SK-N-SH (cell line): ENCODE data around the gene CPSF4. TPM values are rescaled to one million over a fixed set of nuclear protein-coding genes. Genes with fewer than 3 reads are reported as not detected.
A peak's percentile ranks its signal among the peaks of the same experiment; 100 is the strongest.

ENCODE experiments used
- CTCF ChIA-PET: fragments of 300-600, 350-600 bp; formaldehyde crosslinking; extraction: SDS; loops from one replicate; lab custom pipeline; 2021; lab: Yijun Ruan, JAX
- POLR2A ChIA-PET: fragments of 350-600 bp; sonication (Branson Sonifier 250); formaldehyde crosslinking; extraction: SDS; loops from one replicate; lab custom pipeline; 2020; ENCODE audit warnings: antibody characterized with exemption, inconsistent platforms; lab: Yijun Ruan, JAX
- DNase-seq: peaks from one replicate; pipeline ENCODE4 v3.0.0; 2012
- H2AFZ ChIP-seq: fragments of 200-600 bp; sonication (generic); 2 replicates; pipeline ENCODE4 v1.8.1; 2016; ENCODE audit warnings: antibody characterized with exemption, mild to moderate bottlenecking, low read depth
- H3F3A ChIP-seq: fragments of 200-600 bp; sonication (generic); replicated peaks from 2 replicates; pipeline ENCODE3; 2016; ENCODE audit warnings: antibody characterized with exemption, mild to moderate bottlenecking; ENCODE audit not compliant: insufficient read depth
- H3K27ac ChIP-seq, 2 experiments: fragments of 200-500 bp in 1 of 2; fragments of 200-600 bp in 1 of 2; sonication (Bioruptor generic) in 1 of 2; sonication (generic), shearing (Covaris generic) in 1 of 2; 2 replicates each; pipeline versions ENCODE4 v1.5.1 to v1.6.1; 2014 to 2016; ENCODE audit warnings: low read depth in 2 of 2, inconsistent platforms in 1 of 2, low read length in 1 of 2, mild to moderate bottlenecking in 1 of 2, mixed read lengths in 1 of 2
- H3K27me3 ChIP-seq: fragments of 200-600 bp; sonication (generic), shearing (Covaris generic); 2 replicates; pipeline ENCODE4 v1.6.1; 2016; ENCODE audit warnings: mixed run types; ENCODE audit not compliant: insufficient read depth
- H3K36me3 ChIP-seq, 2 experiments: fragments of 200-500 bp in 1 of 2; fragments of 200-600 bp in 1 of 2; sonication (Bioruptor generic) in 1 of 2; sonication (generic) in 1 of 2; replicated peaks in 1 of 2; 2 replicates each; pipeline versions ENCODE3 to v1.5.1; 2014 to 2016; ENCODE audit warnings: low read length in 1 of 2, mild to moderate bottlenecking in 1 of 2; ENCODE audit not compliant: insufficient read depth in 2 of 2, control insufficient read depth in 1 of 2
- H3K4me1 ChIP-seq, 2 experiments: fragments of 200-500 bp in 1 of 2; fragments of 200-600 bp in 1 of 2; sonication (Bioruptor generic) in 1 of 2; sonication (generic), shearing (Covaris generic) in 1 of 2; 2 replicates each; pipeline versions ENCODE4 v1.5.1 to v1.6.1; 2014 to 2016; ENCODE audit warnings: low read depth in 1 of 2, low read length in 1 of 2, mixed run types in 1 of 2; ENCODE audit not compliant: insufficient read depth in 2 of 2, control insufficient read depth in 1 of 2
- H3K4me2 ChIP-seq: fragments of 200-600 bp; sonication (generic), shearing (Covaris generic); 2 replicates; pipeline ENCODE4 v1.6.1; 2017; ENCODE audit warnings: mixed run types
- H3K4me3 ChIP-seq, 2 experiments: fragments of 200-500 bp in 1 of 2; fragments of 200-600 bp in 1 of 2; sonication (Bioruptor generic) in 1 of 2; sonication (generic), shearing (Covaris generic) in 1 of 2; 2 replicates each; pipeline versions ENCODE4 v1.5.1 to v1.8.1; 2014 to 2016; ENCODE audit warnings: low read depth in 2 of 2, inconsistent platforms in 1 of 2, low read length in 1 of 2, mild to moderate bottlenecking in 1 of 2, mixed read lengths in 1 of 2, moderate library complexity in 1 of 2
- H3K79me2 ChIP-seq: fragments of 200-600 bp; sonication (generic); 2 replicates; pipeline ENCODE4 v1.8.1; 2017; ENCODE audit warnings: mild to moderate bottlenecking; ENCODE audit not compliant: insufficient read depth
- H3K9ac ChIP-seq: fragments of 200-600 bp; sonication (generic); 2 replicates; pipeline ENCODE4 v1.6.1; 2017; ENCODE audit warnings: mixed run types
- H3K9me2 ChIP-seq: fragments of 200-600 bp; sonication (generic); 2 replicates; pipeline ENCODE4 v1.6.1; 2017; ENCODE audit warnings: mixed run types
- H3K9me3 ChIP-seq: fragments of 200-600 bp; sonication (generic); 2 replicates; pipeline ENCODE4 v1.6.1; 2017; ENCODE audit warnings: mixed run types, mild to moderate bottlenecking, moderate library complexity
- H4K20me1 ChIP-seq: fragments of 200-600 bp; sonication (generic); 2 replicates; pipeline ENCODE4 v1.6.1; 2017; ENCODE audit warnings: mild to moderate bottlenecking, mixed run types; ENCODE audit not compliant: insufficient read depth
- CHD2 ChIP-seq: fragments of 150-350 bp; IDR thresholded peaks from 2 replicates; pipeline ENCODE4 v1.6.1; 2018; ENCODE audit warnings: low read length; ENCODE audit not compliant: partially characterized antibody
- ELF1 ChIP-seq: IDR thresholded peaks from 2 replicates; pipeline ENCODE4 v1.4.0; 2012
- EP300 ChIP-seq, 2 experiments: IDR thresholded peaks; 2 replicates each; pipeline versions ENCODE4 v1.4.0 to v1.6.1; 2012; ENCODE audit warnings: borderline replicate concordance in 1 of 2, low read depth in 1 of 2, low read length in 1 of 2
- GABPA ChIP-seq: IDR thresholded peaks from 2 replicates; pipeline ENCODE4 v1.4.0; 2012; ENCODE audit warnings: low read depth, mild to moderate bottlenecking
- JUND ChIP-seq: IDR thresholded peaks from 2 replicates; pipeline ENCODE4 v1.4.0; 2012
- MEF2A ChIP-seq: IDR thresholded peaks from 2 replicates; pipeline ENCODE4 v1.4.0; 2012; ENCODE audit warnings: low read depth, borderline replicate concordance
- NFIC ChIP-seq: IDR thresholded peaks from 2 replicates; pipeline ENCODE4 v1.4.0; 2012; ENCODE audit warnings: borderline replicate concordance
- NRF1 ChIP-seq: IDR thresholded peaks from 2 replicates; pipeline ENCODE4 v1.6.1; 2012; ENCODE audit warnings: low read depth, mild to moderate bottlenecking, low read length
- POLR2AphosphoS5 ChIP-seq: IDR thresholded peaks from 2 replicates; pipeline ENCODE4 v1.6.1; 2012; ENCODE audit warnings: low read depth, low read length
- RAD21 ChIP-seq: IDR thresholded peaks from 2 replicates; pipeline ENCODE4 v1.6.1; 2012; ENCODE audit warnings: mild to moderate bottlenecking, low read length
- RCOR1 ChIP-seq: fragments of 150-350 bp; IDR thresholded peaks from 2 replicates; pipeline ENCODE4 v1.6.1; 2017; ENCODE audit warnings: antibody characterized with exemption, low read length
- SMC3 ChIP-seq: IDR thresholded peaks from 2 replicates; pipeline ENCODE4 v1.6.1; 2012; ENCODE audit warnings: low read depth, low read length, improper control_type of control experiment
- TCF12 ChIP-seq: IDR thresholded peaks from 2 replicates; pipeline ENCODE4 v1.4.0; 2012
- TEAD4 ChIP-seq: IDR thresholded peaks from 2 replicates; pipeline ENCODE4 v1.4.0; 2012; ENCODE audit warnings: mild to moderate bottlenecking, borderline replicate concordance; ENCODE audit not compliant: insufficient read depth
- YY1 ChIP-seq: IDR thresholded peaks from 2 replicates; pipeline ENCODE4 v1.4.0; 2012; ENCODE audit warnings: low read depth, mild to moderate bottlenecking
- WGBS: methylation state at CpG from one replicate; pipeline ENCODE4 v1.1.6; 2017; ENCODE audit warnings: low lambda C conversion rate; 5-methylcytosine and 5-hydroxymethylcytosine counted together
- polyA plus RNA-seq, 3 experiments: library from polyadenylated mRNA; depleted of rRNA; stranded (reverse); fragments of >200 nt; gene quantifications; 2 replicates each; pipeline ENCODE4 v1.2.3, GENCODE V29; 2012
- TF ChIP-seq, protein P1 (sequence below): fragments of 200-600 bp; sonication (generic); IDR thresholded peaks from 2 replicates; pipeline ENCODE4 v1.6.1; 2017; ENCODE audit warnings: antibody characterized with exemption, mild to moderate bottlenecking, moderate library complexity
- TF ChIP-seq, protein P2 (sequence below): fragments of 150-350 bp; IDR thresholded peaks from 2 replicates; pipeline ENCODE4 v1.6.1; 2017; ENCODE audit warnings: antibody characterized with exemption, low read length, low read depth, borderline replicate concordance
- TF ChIP-seq, protein P3 (sequence below): IDR thresholded peaks from 2 replicates; pipeline ENCODE4; 2012
- TF ChIP-seq, protein P4 (sequence below): fragments of 150-350 bp; IDR thresholded peaks from 2 replicates; pipeline ENCODE4 v1.6.1; 2016; ENCODE audit warnings: mild to moderate bottlenecking, low read depth, low read length

Gene CPSF4
- polyA plus RNA-seq, 1 of the 3 experiments (the other 2 are of a cell fraction), result 101 TPM

DNA sequence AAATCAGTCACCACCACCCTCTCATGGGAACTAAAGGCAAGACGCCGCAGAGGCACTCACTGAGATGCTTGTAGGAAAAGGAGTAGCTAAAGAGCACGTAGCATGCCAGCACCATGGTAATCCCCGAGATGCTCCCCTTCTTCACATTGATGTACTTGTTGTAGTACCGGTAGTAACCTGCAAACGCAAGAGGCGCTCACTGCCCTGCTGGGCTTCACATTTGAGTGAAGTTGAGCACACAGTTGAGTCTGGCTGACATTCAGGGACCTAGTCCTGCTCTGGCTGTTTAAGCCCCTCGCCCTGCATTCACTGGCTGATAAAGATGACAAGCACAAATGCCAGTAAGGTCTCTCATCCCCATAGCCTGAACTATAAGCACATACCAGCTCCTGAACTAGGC is 20.3 kb downstream of the CPSF4 start:
- Histone ChIP-seq H3K4me2 (no peak overlapping the region), H3K9me3 (no peaks in the 10 kb centered on the region), H4K20me1 (peaks cover 56% of the 10 kb centered on the region), H3K27ac (no peak overlapping the region), H3K36me3 (peaks cover 46 to 75% of the 10 kb centered on the region in 2 experiments), H3K27me3 (no peaks in the 10 kb centered on the region), H2AFZ (no peak overlapping the region), H3K79me2 (peaks cover 81% of the 10 kb centered on the region), H3K9me2 (no peaks in the 10 kb centered on the region), H3K9ac (no peak overlapping the region), H3K4me3 (no peak overlapping the region), H3F3A (peaks cover 34% of the 10 kb centered on the region), H3K4me1 (peaks cover 0 to 2% of the 10 kb centered on the region in 2 experiments; a peak in 1 of 4 replicates)
- CTCF ChIA-PET, result interaction anchor here (1.3 kb wide), 1 partner anchor 9 kb away, joined by 6 read pairs; no protein-coding TSS in a partner anchor
- 92% methylated on average over 8 of the region's 8 CpGs for WGBS
- TF ChIP-seq JUND (no peak), RAD21 (peak; percentile 31), POLR2AphosphoS5 (no peak)
- TF ChIP-seq, protein P1, sequence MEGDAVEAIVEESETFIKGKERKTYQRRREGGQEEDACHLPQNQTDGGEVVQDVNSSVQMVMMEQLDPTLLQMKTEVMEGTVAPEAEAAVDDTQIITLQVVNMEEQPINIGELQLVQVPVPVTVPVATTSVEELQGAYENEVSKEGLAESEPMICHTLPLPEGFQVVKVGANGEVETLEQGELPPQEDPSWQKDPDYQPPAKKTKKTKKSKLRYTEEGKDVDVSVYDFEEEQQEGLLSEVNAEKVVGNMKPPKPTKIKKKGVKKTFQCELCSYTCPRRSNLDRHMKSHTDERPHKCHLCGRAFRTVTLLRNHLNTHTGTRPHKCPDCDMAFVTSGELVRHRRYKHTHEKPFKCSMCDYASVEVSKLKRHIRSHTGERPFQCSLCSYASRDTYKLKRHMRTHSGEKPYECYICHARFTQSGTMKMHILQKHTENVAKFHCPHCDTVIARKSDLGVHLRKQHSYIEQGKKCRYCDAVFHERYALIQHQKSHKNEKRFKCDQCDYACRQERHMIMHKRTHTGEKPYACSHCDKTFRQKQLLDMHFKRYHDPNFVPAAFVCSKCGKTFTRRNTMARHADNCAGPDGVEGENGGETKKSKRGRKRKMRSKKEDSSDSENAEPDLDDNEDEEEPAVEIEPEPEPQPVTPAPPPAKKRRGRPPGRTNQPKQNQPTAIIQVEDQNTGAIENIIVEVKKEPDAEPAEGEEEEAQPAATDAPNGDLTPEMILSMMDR, result peak; percentile 54
- DNase-seq, result no peak
- POLR2A ChIA-PET, result interaction anchor here (0.6 kb wide), 1 partner anchor 37 kb away, joined by 3 read pairs; no protein-coding TSS in a partner anchor

DNA sequence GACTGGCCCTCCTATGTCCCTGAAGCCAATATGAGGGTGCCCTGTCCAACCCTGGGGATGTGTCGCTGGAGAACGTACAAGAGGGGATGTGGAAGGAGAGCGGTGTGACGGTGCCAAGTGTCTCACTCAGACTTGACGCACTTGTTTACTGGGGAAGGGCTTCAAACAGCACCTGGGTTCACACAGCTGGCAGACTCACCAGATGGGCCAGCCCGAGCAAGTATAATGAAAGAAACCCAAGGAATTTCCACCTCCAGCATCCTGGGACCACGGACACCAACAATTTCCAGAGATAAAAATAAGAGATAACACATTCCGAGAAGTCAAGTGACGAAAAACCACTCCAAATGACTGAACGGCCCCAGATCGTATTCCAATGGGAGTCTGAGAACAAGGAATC is 21.9 kb downstream of the CPSF4 start:
- Histone ChIP-seq H3F3A (peaks cover 33% of the 10 kb centered on the region), H3K27me3 (no peaks in the 10 kb centered on the region), H3K4me3 (no peak overlapping the region), H3K36me3 (peaks cover 46 to 62% of the 10 kb centered on the region in 2 experiments), H3K9ac (no peak overlapping the region), H3K79me2 (peaks cover 96% of the 10 kb centered on the region), H2AFZ (no peak overlapping the region), H3K4me1 (peaks cover 4 to 8% of the 10 kb centered on the region in 2 experiments; a peak in 2 of 4 replicates), H3K4me2 (no peak overlapping the region), H4K20me1 (peaks cover 53% of the 10 kb centered on the region), H3K9me2 (no peaks in the 10 kb centered on the region), H3K27ac (no peak overlapping the region), H3K9me3 (no peaks in the 10 kb centered on the region)
- CTCF ChIA-PET, result interaction anchor here (0.9 to 1.2 kb wide), 3 partner anchors 11 to 155 kb away, joined by 3 read pairs; no protein-coding TSS in a partner anchor
- POLR2A ChIA-PET, result no interaction called here
- DNase-seq, result no peak
- TF ChIP-seq ELF1 (no peak), NRF1 (no peak), RCOR1 (no peak), NFIC (no peak), TCF12 (no peak), GABPA (no peak), TEAD4 (no peak), SMC3 (no peak), EP300 (IDR thresholded peaks at IDR 0.05; ENCODE audit: borderline replicate concordance in 1 of 2, low read depth in 1 of 2, low read length in 1 of 2) (no peak), CHD2 (no peak), MEF2A (no peak), YY1 (no peak)
- TF ChIP-seq, protein P2, sequence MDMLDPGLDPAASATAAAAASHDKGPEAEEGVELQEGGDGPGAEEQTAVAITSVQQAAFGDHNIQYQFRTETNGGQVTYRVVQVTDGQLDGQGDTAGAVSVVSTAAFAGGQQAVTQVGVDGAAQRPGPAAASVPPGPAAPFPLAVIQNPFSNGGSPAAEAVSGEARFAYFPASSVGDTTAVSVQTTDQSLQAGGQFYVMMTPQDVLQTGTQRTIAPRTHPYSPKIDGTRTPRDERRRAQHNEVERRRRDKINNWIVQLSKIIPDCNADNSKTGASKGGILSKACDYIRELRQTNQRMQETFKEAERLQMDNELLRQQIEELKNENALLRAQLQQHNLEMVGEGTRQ, result no peak
- TF ChIP-seq, protein P3, sequence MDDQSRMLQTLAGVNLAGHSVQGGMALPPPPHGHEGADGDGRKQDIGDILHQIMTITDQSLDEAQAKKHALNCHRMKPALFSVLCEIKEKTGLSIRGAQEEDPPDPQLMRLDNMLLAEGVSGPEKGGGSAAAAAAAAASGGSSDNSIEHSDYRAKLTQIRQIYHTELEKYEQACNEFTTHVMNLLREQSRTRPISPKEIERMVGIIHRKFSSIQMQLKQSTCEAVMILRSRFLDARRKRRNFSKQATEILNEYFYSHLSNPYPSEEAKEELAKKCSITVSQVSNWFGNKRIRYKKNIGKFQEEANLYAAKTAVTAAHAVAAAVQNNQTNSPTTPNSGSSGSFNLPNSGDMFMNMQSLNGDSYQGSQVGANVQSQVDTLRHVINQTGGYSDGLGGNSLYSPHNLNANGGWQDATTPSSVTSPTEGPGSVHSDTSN, result no peak
- TF ChIP-seq, protein P4, sequence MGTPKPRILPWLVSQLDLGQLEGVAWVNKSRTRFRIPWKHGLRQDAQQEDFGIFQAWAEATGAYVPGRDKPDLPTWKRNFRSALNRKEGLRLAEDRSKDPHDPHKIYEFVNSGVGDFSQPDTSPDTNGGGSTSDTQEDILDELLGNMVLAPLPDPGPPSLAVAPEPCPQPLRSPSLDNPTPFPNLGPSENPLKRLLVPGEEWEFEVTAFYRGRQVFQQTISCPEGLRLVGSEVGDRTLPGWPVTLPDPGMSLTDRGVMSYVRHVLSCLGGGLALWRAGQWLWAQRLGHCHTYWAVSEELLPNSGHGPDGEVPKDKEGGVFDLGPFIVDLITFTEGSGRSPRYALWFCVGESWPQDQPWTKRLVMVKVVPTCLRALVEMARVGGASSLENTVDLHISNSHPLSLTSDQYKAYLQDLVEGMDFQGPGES, result no peak
- WGBS, result 91% methylated on average over 11 of the region's 11 CpGs
